Chondrocyte (in vitro differentiated cells): ENCODE results near the gene SORBS1. TPM values are rescaled to one million over a fixed set of nuclear protein-coding genes. Genes with fewer than 3 reads are reported as not detected.

ENCODE experiments used
- DNase-seq: peaks from one replicate; pipeline ENCODE4 v3.0.0; 2021; ENCODE audit warnings: mixed read lengths, low spot score
- H3K27ac Mint-ChIP-seq: one replicate; pipeline ENCODE4 v1.8.0; 2021; ENCODE audit warnings: mild to moderate bottlenecking, moderate library complexity, mixed read lengths; ENCODE audit not compliant: unreplicated experiment
- H3K27me3 Mint-ChIP-seq: 2 replicates; pipeline ENCODE4 v1.8.0; 2021; ENCODE audit warnings: low read depth, mixed read lengths
- H3K36me3 Mint-ChIP-seq: 2 replicates; pipeline ENCODE4 v1.8.0; 2021; ENCODE audit warnings: low read depth, mixed read lengths
- H3K4me1 Mint-ChIP-seq: 2 replicates; pipeline ENCODE4 v1.8.0; 2021; ENCODE audit warnings: low read depth, mild to moderate bottlenecking, mixed read lengths
- H3K4me3 Mint-ChIP-seq: one replicate; pipeline ENCODE4 v1.8.0; 2021; ENCODE audit warnings: mild to moderate bottlenecking, moderate library complexity, mixed read lengths; ENCODE audit not compliant: unreplicated experiment
- H3K9me3 Mint-ChIP-seq: 2 replicates; pipeline ENCODE4 v1.8.0; 2021; ENCODE audit warnings: low read depth, mixed read lengths
- total RNA-seq: library from RNA; stranded (reverse); gene quantifications from 3 replicates; pipeline ENCODE4 v1.2.1, GENCODE V29; 2021
- TF ChIP-seq, protein P1 (sequence below): fragments of 200-600 bp; sonication (generic); IDR thresholded peaks from 2 replicates; pipeline ENCODE4 v1.5.0; 2021; ENCODE audit warnings: antibody characterized with exemption, mild to moderate bottlenecking, moderate library complexity

The SORBS1 gene
- total RNA-seq, 1 donor from 2014 or later: 5.0 TPM

DNA sequence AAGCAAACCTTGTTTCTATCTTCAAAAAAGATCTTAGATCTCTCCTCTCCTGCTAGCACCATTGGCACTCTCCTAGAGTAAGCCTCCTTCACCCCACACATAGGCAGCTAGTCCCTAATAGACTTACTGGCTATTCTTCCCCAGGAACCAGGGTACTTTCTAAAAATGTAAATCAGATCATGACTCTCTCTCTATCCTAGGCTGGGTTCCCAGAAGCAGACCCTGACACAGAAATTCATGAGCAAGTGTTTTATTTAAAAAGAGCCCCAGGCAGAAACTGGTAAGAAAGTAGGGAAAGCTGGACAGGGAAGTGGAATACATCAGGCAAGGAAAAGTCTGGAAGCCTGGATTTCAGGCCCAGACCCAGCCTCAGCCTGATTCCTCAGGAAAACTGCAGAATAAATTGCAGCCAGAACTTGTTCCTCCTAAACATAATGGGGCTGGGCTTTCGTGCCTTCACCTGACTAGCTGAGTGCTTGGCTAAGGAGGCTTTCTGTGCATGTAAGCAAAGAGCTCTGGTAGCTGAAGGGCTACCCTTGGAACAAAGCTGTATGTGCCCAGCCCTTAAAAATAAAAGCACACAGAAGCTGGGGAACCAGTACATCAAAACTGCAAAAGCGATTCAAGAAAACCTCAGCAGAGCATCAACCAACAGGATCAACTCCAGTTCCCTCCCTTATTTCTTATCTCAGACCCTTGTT lies 18.8 kb upstream of the SORBS1 start:
- no peak for DNase-seq
- Mint-ChIP-seq H3K27me3 (peaks cover 31% of the 10 kb centered on the region), H3K36me3 (no peaks in the 10 kb centered on the region), H3K4me3 (no peak overlapping the region), H3K4me1 (peaks cover 3% of the 10 kb centered on the region), H3K27ac (no peak overlapping the region), H3K9me3 (no peaks in the 10 kb centered on the region)
- TF ChIP-seq, protein P1, sequence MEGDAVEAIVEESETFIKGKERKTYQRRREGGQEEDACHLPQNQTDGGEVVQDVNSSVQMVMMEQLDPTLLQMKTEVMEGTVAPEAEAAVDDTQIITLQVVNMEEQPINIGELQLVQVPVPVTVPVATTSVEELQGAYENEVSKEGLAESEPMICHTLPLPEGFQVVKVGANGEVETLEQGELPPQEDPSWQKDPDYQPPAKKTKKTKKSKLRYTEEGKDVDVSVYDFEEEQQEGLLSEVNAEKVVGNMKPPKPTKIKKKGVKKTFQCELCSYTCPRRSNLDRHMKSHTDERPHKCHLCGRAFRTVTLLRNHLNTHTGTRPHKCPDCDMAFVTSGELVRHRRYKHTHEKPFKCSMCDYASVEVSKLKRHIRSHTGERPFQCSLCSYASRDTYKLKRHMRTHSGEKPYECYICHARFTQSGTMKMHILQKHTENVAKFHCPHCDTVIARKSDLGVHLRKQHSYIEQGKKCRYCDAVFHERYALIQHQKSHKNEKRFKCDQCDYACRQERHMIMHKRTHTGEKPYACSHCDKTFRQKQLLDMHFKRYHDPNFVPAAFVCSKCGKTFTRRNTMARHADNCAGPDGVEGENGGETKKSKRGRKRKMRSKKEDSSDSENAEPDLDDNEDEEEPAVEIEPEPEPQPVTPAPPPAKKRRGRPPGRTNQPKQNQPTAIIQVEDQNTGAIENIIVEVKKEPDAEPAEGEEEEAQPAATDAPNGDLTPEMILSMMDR: no peak

DNA sequence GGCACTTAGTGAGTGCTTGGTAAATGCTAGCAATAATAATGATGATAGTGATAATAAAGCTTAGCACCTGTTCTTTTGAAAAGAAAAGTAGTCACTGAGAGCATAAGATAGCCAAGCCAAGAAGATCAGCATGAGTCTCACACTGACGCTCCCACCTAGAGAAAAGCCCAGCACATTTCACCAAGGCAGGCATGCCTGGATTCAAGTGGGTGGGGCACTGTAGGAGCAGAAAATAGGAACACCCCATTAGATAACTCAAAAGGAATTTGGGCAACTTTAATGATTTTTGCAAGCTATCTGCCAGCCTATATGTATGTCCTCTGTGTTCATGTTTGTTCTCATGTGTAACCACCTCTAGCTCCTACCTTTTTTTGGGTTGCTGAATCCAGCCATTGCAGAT lies 18.1 kb upstream of the SORBS1 start:
- Mint-ChIP-seq H3K4me3 (no peak overlapping the region), H3K9me3 (no peaks in the 10 kb centered on the region), H3K27me3 (peaks cover 38% of the 10 kb centered on the region), H3K27ac (no peak overlapping the region), H3K36me3 (no peaks in the 10 kb centered on the region), H3K4me1 (peaks cover 3% of the 10 kb centered on the region)
- TF ChIP-seq, protein P1: no peak
- no peak for DNase-seq

DNA sequence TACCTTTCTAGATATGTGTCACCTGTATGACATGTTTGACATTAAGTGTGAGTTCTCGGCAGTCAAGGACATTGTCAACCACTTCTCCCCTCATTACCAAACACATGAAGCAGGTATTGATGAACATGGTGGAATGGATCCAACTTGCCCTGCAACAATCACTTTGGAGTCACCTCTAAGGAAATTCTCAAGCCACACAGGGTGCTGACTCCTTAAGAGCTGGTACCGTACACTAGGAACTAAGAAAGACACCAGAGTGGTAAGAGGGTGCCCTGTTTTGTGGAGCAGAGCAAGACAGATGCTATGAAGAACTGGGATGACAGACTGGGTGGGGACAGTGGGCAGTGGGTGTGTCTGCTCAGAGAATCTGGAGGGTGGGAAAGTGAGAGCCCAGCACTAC lies 17.4 kb upstream of the SORBS1 start:
- no peaks in the 10 kb centered on the region for H3K36me3 Mint-ChIP-seq
- no peak overlapping the region for H3K4me3 Mint-ChIP-seq
- no peak overlapping the region for H3K27ac Mint-ChIP-seq
- peaks cover 41% of the 10 kb centered on the region for H3K27me3 Mint-ChIP-seq
- no peaks in the 10 kb centered on the region for H3K9me3 Mint-ChIP-seq
- no peak for DNase-seq
- TF ChIP-seq, protein P1: no peak
- peaks cover 3% of the 10 kb centered on the region for H3K4me1 Mint-ChIP-seq

DNA sequence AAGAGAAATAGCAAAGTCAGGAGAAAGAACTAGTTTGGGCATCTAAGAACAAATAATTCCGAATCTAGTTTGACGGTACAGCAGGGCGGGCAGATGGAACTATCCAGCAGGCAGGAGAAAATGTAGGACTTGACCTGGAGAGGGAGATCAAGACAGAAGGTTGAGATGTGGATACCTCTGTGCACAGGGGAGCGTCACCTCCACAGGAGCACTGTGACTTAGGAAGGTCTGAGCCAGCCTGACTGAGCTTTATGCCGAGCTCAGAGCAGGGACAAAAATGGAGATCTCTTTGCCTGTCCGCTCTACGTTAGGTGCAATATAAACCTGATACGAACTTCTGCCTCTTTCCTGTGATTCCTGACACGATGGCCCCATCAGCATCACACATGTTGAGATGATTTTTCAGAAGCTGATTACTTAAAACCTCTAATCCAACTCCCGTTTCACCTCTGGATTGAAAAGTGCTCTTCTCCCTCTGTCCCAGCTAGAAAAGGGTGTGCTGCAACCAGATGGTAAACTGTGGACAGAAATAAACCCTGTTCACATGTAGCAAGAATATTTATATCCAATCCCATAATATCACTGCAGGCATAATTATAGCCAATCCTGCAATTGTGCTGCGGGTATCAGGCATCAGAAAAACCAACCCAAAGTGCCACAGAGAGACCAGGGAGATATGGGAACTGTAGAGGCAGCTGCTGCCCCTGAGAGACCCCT lies 13.6 kb upstream of the SORBS1 start:
- H3K27ac Mint-ChIP-seq: no peak overlapping the region
- TF ChIP-seq, protein P1: no peak
- H3K9me3 Mint-ChIP-seq: no peaks in the 10 kb centered on the region
- H3K27me3 Mint-ChIP-seq: peaks cover 33% of the 10 kb centered on the region
- DNase-seq: no peak
- no peaks in the 10 kb centered on the region for H3K36me3 Mint-ChIP-seq
- peaks cover 3% of the 10 kb centered on the region for H3K4me1 Mint-ChIP-seq
- H3K4me3 Mint-ChIP-seq: no peak overlapping the region

DNA sequence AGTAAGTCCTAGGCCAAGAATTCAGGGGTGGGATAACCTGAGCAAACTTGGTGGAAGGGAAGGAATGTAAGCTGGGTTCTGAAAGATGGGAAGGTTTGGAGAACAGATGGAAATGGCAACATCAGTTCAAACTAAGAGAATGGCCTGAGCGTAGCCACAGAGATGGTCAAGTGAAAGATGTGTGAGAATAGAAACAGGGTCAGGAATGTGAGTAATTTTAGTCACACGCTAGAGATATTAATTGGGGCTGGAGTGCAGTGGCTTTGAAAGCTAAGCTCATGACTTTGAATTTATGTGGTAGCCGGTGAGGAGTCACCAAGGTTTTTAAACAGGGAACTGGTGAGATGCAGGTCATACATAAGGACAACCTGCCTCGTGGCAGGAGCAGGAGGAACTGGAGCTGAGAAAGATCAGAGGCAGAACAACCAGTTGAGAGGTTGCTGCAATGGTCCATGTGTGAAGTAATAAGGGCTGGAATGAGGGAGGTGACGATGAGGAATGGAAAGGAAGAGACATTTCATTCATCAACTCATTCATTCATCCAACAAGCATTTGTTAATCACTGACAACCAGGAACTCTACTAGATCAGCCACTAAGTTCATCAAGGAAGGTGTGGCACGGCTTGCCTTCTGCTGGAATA lies 12.9 kb upstream of the SORBS1 start:
- no peaks in the 10 kb centered on the region for H3K9me3 Mint-ChIP-seq
- H3K4me1 Mint-ChIP-seq: no peaks in the 10 kb centered on the region
- H3K27ac Mint-ChIP-seq: no peak overlapping the region
- DNase-seq: no peak
- H3K27me3 Mint-ChIP-seq: peaks cover 29% of the 10 kb centered on the region
- H3K36me3 Mint-ChIP-seq: no peaks in the 10 kb centered on the region
- H3K4me3 Mint-ChIP-seq: no peak overlapping the region
- TF ChIP-seq, protein P1: no peak
